Measurements from ENCODE around the gene CHD3. TPM values are rescaled to one million over a fixed set of nuclear protein-coding genes. Genes with fewer than 3 reads are reported as not detected.

Gene CHD3
- total and polyA plus RNA-seq, 2 of the 13 experiments (the other 11 are each of a cell fraction or from before 2014, with no cell fraction given): 2.7 to 3.7 TPM

- TF ChIP-seq ZNF576 (CRISPR knock-in tag; IDR thresholded peaks at IDR 0.05): peak; percentile 90; the same call in 1 of the 2 replicates
- no peak for TF ChIP-seq ZFP82 (CRISPR knock-in tag; IDR thresholded peaks at IDR 0.05; ENCODE audit: borderline replicate concordance)
- TF ChIP-seq SNRNP70 (IDR thresholded peaks at IDR 0.05; ENCODE audit: low read depth, low read length): no peak
- TF ChIP-seq ZNF451 (CRISPR knock-in tag; IDR thresholded peaks at IDR 0.05): peak; percentile 57; the same call in 1 of the 2 replicates
- 0 out of 2 replicates have a peak, but pooled peaks have one; percentile 18 for TF ChIP-seq FOSL2 (CRISPR knock-in tag; IDR thresholded peaks at IDR 0.05)
- no peak for TF ChIP-seq ZUFSP (CRISPR knock-in tag; IDR thresholded peaks at IDR 0.05; ENCODE audit: borderline replicate concordance)
- peak; percentile 81; the same call in 1 of the 2 replicates for TF ChIP-seq ZXDC (CRISPR knock-in tag; IDR thresholded peaks at IDR 0.05)
- TF ChIP-seq ZBTB26 (CRISPR knock-in tag; IDR thresholded peaks at IDR 0.05; ENCODE audit: borderline replicate concordance): no peak; the same call in 1 of the 2 replicates
- TF ChIP-seq MLLT10 (CRISPR knock-in tag; IDR thresholded peaks at IDR 0.05): no peak
- peak; percentile 24; the same call in 1 of the 2 replicates for TF ChIP-seq CREBL2 (CRISPR knock-in tag; IDR thresholded peaks at IDR 0.05; ENCODE audit: borderline replicate concordance)
- TF ChIP-seq ARNTL (CRISPR knock-in tag; IDR thresholded peaks at IDR 0.05): no peak
- no peak for TF ChIP-seq ZNF780A (CRISPR knock-in tag; IDR thresholded peaks at IDR 0.05)
- no peak for TF ChIP-seq ZNF280D (CRISPR knock-in tag; IDR thresholded peaks at IDR 0.05)
- TF ChIP-seq ZNF512 (CRISPR knock-in tag; IDR thresholded peaks at IDR 0.05): no peak
- peak; percentile 61; the same call in 1 of the 2 replicates for TF ChIP-seq NRL (CRISPR knock-in tag; IDR thresholded peaks at IDR 0.05; ENCODE audit: borderline replicate concordance)
These were observed 27.2 kb downstream of the CHD3 start, which contains the start of gene RNF227 (continued) for GRCh38 chr17:7915611-7916384.
